Right atrium auricular region (tissue), 2 donors: ENCODE measurements around the gene ST6GAL1. TPM values are rescaled to one million over a fixed set of nuclear protein-coding genes. Genes with fewer than 3 reads are reported as not detected.

Source experiments
- DNase-seq: peaks from one replicate; pipeline ENCODE4 v3.0.0-alpha.2; 2019; ENCODE audit warnings: low spot score
- H3K27ac ChIP-seq, 2 donors: fragments of 200-600 bp; sonication (generic); 1 replicate in 1 of 2; 2 replicates in 1 of 2; pipeline ENCODE4 v1.5.1; 2016 to 2019
- H3K27me3 ChIP-seq, 2 donors: fragments of 200-600 bp; sonication (generic); one replicate each; pipeline versions ENCODE4 v1.5.1 to v1.6.0; 2017 to 2019
- H3K36me3 ChIP-seq: fragments of 200-600 bp; sonication (generic); one replicate; pipeline ENCODE4 v1.5.1; 2016
- H3K4me1 ChIP-seq, 2 donors: fragments of 200-600 bp; sonication (generic); one replicate each; pipeline versions ENCODE4 v1.5.1 to v1.6.0; 2017 to 2019
- H3K4me3 ChIP-seq, 2 donors: fragments of 200-600 bp; sonication (generic); 1 replicate in 1 of 2; 2 replicates in 1 of 2; pipeline ENCODE4 v1.5.1; 2017 to 2019; ENCODE audit warnings: mild to moderate bottlenecking in 1 of 2, moderate library complexity in 1 of 2
- H3K9me3 ChIP-seq, 2 donors: fragments of 200-600 bp; sonication (generic); one replicate each; pipeline ENCODE4 v1.5.1; 2019
- CTCF ChIP-seq, 2 donors: fragments of 200-600 bp; sonication (generic); IDR thresholded peaks; one replicate each; pipeline ENCODE4 v1.5.1; 2019; ENCODE audit warnings: antibody characterized with exemption in 2 of 2
- total RNA-seq, 2 donors: library from RNA; depleted of rRNA; stranded (reverse); fragments of >200 nt; gene quantifications; one replicate each; pipeline ENCODE4 v1.1.0, GENCODE V29; 2016

The ST6GAL1 gene
- total RNA-seq, 2 donors from 2014 or later = 55.1 to 94.3 TPM

DNA sequence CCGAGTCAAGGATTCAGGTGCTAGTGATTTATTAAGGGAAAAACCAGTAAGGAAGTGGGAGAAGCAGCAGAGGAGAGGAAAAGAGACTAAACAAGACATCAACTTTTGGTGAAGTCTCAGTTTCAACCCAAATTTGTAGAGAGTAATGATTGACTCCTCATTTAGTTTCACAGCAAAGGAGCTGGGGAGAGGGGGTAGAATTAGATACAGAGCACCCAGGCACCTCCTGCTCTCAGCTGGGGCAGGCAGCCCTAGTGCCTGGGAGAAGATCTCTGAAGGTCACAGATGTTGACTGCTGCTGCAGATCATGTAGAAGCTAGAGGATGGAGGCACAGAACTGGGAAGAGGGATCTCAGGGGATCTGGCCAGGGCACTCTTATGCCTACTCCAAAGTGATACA is 179.8 kb downstream of the ST6GAL1 start:
- Histone ChIP-seq H3K9me3 (no peaks in the 10 kb centered on the region), H3K4me3 (no peak overlapping the region), H3K27me3 (no peaks in the 10 kb centered on the region), H3K4me1 (peaks cover 0 to 15% of the 10 kb centered on the region in 2 donors), H3K27ac (no peak overlapping the region), H3K36me3 (no peaks in the 10 kb centered on the region)
- DNase-seq = no peak
- TF ChIP-seq CTCF (IDR thresholded peaks at IDR 0.05) = no peak

DNA sequence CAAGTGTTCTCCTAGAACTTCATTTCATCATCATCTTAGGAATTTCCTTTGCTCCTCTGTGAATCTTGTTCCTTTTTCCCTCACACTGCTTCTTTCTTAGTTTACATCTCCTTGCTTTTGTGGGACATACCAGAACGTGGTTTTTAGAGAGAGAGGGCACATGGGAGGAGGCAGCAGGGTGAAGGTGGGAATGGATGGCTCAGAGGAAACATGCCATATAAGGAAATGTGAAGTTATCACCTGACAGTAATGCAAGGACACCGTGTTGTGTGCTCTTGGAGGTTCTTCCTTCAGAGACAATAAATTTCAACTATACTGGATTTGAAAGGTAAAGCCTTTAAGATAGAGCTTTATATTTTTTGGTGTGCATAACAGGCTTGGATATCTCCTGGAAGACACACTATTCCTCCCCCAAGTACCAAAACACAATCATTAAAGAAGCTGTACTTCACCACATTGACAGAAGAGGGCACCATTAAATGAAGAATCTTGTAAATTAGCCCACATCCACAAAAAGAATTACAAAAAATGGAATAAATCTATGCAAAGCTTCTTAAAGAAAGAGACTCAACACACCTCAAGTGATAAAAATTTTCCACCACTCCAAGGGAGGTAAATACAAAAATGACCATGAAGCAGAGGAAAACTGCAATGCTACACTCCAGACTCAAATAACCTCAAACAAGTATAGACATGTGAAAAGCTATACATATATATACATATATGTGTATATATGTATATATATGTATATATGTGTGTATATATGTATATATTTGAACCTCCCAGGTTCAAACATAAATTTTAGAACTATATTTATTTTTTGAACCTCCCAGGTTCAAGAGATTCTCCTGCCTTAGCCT is 182.8 kb downstream of the ST6GAL1 start:
- TF ChIP-seq CTCF (IDR thresholded peaks at IDR 0.05) = peak; percentile 43 to 66
- Histone ChIP-seq H3K4me1 (peaks cover 0 to 1% of the 10 kb centered on the region in 2 donors), H3K27me3 (no peaks in the 10 kb centered on the region), H3K9me3 (no peaks in the 10 kb centered on the region), H3K4me3 (no peak overlapping the region), H3K36me3 (no peaks in the 10 kb centered on the region), H3K27ac (no peak overlapping the region)
- DNase-seq = no peak

DNA sequence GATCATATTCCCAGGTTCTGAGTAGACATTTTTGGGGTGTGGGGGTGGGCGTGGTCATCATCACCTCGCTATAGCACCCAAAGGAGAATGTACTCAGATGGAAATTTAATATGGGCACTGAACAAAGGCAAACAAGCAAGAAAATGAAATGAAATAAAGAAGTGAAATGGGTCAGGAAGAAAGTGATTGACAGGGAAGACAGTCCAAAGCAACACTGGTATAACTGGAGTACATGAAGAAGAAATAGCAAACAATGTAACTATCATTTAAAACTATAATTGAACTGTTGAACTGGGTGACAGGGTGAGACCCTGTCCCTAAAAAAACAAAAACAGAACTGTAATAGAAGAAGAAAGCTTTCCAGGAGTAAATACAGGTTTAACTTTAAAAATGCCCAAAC is 184.2 kb downstream of the ST6GAL1 start:
- Histone ChIP-seq H3K27ac (no peak overlapping the region), H3K4me1 (no peaks in the 10 kb centered on the region), H3K9me3 (no peaks in the 10 kb centered on the region), H3K4me3 (no peak overlapping the region), H3K36me3 (no peaks in the 10 kb centered on the region), H3K27me3 (no peaks in the 10 kb centered on the region)
- DNase-seq = no peak
- no peak for TF ChIP-seq CTCF (IDR thresholded peaks at IDR 0.05)

DNA sequence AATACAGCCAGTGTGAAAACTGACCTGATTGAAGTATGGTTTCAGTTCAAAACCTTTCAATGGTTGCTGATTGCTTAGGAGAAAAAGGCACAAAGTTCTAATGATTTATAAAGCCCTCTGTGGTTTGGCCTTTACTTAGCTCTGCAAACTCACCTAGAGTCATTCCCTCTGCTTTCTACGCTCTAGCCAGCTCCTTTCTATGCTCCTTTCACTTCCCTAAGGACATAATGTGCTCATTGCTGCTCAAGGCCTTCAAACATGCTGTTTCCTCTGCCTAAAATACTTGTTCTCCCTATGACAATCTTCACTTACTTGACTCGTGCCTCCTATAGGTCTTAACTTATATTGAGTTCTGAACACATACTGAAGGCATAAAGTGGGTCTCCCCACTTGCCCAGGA is 190.0 kb downstream of the ST6GAL1 start:
- no peak for TF ChIP-seq CTCF (IDR thresholded peaks at IDR 0.05)
- no peaks in the 10 kb centered on the region for H3K4me1 ChIP-seq
- no peak overlapping the region for H3K27ac ChIP-seq
- no peaks in the 10 kb centered on the region for H3K9me3 ChIP-seq
- no peaks in the 10 kb centered on the region for H3K36me3 ChIP-seq
- H3K4me3 ChIP-seq = no peak overlapping the region
- DNase-seq = no peak
- no peaks in the 10 kb centered on the region for H3K27me3 ChIP-seq

- Histone ChIP-seq H3K4me3 (no peak overlapping the region), H3K9me3 (no peaks in the 10 kb centered on the region), H3K4me1 (no peaks in the 10 kb centered on the region), H3K27me3 (no peaks in the 10 kb centered on the region), H3K27ac (no peak overlapping the region), H3K36me3 (no peaks in the 10 kb centered on the region)
- no peak for TF ChIP-seq CTCF (IDR thresholded peaks at IDR 0.05)
- DNase-seq = no peak
These were observed 191.9 kb downstream of the ST6GAL1 start for GRCh38 chr3:187122261-187122660.
